ENCODE measurements around the gene TSPAN6.

The TSPAN6 gene

GRCh38 chrX:100636321-100636991 is at the start of gene TSPAN6:
TSS of gene TSPAN6 (minus strand) at chrX:100636806. CDS start at chrX:100636694, 112 bp downstream.
- peak within 1 kb of the TSS; percentile 54 for H3K4me3 ChIP-seq (ENCODE audit: low read depth, low read length)
- peak; percentile 53 for TF ChIP-seq CTCF (IDR thresholded peaks at IDR 0.05; ENCODE audit: low read depth, low read length, missing control alignments)
- peak; percentile 74 for DNase-seq (ENCODE audit: low read depth)
- in situ Hi-C loops (cut with HindIII; ENCODE audit: low sequenced_read_pairs): loop anchor here (5.0 kb wide), 1 partner anchor 41 kb away; no protein-coding TSS in a partner anchor

GRCh38 chrX:100685997-100686305 is 49.3 kb upstream of the TSPAN6 start:
- H3K4me3 ChIP-seq (ENCODE audit: low read depth, low read length): no peak overlapping the region
- in situ Hi-C loops (cut with HindIII; ENCODE audit: low sequenced_read_pairs): no loop called here
- TF ChIP-seq CTCF (IDR thresholded peaks at IDR 0.05; ENCODE audit: low read depth, low read length, missing control alignments): no peak
- DNase-seq (ENCODE audit: low read depth): no peak

- no peak overlapping the region for H3K4me3 ChIP-seq (ENCODE audit: low read depth, low read length)
- peak; percentile 80 for TF ChIP-seq CTCF (IDR thresholded peaks at IDR 0.05; ENCODE audit: low read depth, low read length, missing control alignments)
- DNase-seq (ENCODE audit: low read depth): peak; percentile 59
- in situ Hi-C loops (cut with HindIII; ENCODE audit: low sequenced_read_pairs): no loop called here
These were observed 48.8 kb upstream of the TSPAN6 start for GRCh38 chrX:100685284-100685996.

GRCh38 chrX:100682939-100683338 is 46.3 kb upstream of the TSPAN6 start:
- no peak for TF ChIP-seq CTCF (IDR thresholded peaks at IDR 0.05; ENCODE audit: low read depth, low read length, missing control alignments)
- no peak overlapping the region for H3K4me3 ChIP-seq (ENCODE audit: low read depth, low read length)
- in situ Hi-C loops (cut with HindIII; ENCODE audit: low sequenced_read_pairs): no loop called here
- no peak for DNase-seq (ENCODE audit: low read depth)

GRCh38 chrX:100681599-100681998 is 45.0 kb upstream of the TSPAN6 start:
- in situ Hi-C loops (cut with HindIII; ENCODE audit: low sequenced_read_pairs): no loop called here
- H3K4me3 ChIP-seq (ENCODE audit: low read depth, low read length): no peak overlapping the region
- TF ChIP-seq CTCF (IDR thresholded peaks at IDR 0.05; ENCODE audit: low read depth, low read length, missing control alignments): no peak
- no peak for DNase-seq (ENCODE audit: low read depth)

- in situ Hi-C loops (cut with HindIII; ENCODE audit: low sequenced_read_pairs): no loop called here
- TF ChIP-seq CTCF (IDR thresholded peaks at IDR 0.05; ENCODE audit: low read depth, low read length, missing control alignments): no peak
- DNase-seq (ENCODE audit: low read depth): no peak
- no peak overlapping the region for H3K4me3 ChIP-seq (ENCODE audit: low read depth, low read length)
These were observed 44.1 kb upstream of the TSPAN6 start for GRCh38 chrX:100680756-100681155.
